ENCODE data around the gene HMGN3. TPM values are rescaled to one million over a fixed set of nuclear protein-coding genes. Genes with fewer than 3 reads are reported as not detected.

The HMGN3 gene
- total RNA-seq, 6 experiments from 2014 or later: 26.7 to 41.2 (median 28.6) TPM

- peak; percentile 17; the same call in 1 of the 2 replicates for TF ChIP-seq CTCF (IDR thresholded peaks at IDR 0.05)
- Mint-ChIP-seq H3K36me3 (ENCODE audit: low read depth) (no peaks in the 10 kb centered on the region), H3K27me3 (ENCODE audit: insufficient read depth) (no peaks in the 10 kb centered on the region), H3K4me3 (no peak overlapping the region), H3K9me3 (no peaks in the 10 kb centered on the region; the same call in none of the 2 replicates), H3K4me1 (ENCODE audit: low read depth) (no peaks in the 10 kb centered on the region), H3K27ac (no peak overlapping the region)
- no peak for DNase-seq
Measured at GRCh38 chr6:79250559-79250958, 16.1 kb upstream of the HMGN3 start.

GRCh38 chr6:79250107-79250514 lies 15.6 kb upstream of the HMGN3 start:
- H3K27me3 Mint-ChIP-seq (ENCODE audit: insufficient read depth): no peaks in the 10 kb centered on the region
- H3K9me3 Mint-ChIP-seq: no peaks in the 10 kb centered on the region; the same call in none of the 2 replicates

GRCh38 chr6:79249136-79249535 lies 14.7 kb upstream of the HMGN3 start:
- no peak for DNase-seq
- no peak for TF ChIP-seq CTCF (IDR thresholded peaks at IDR 0.05)
- Mint-ChIP-seq H3K4me3 (no peak overlapping the region), H3K27ac (no peak overlapping the region), H3K4me1 (ENCODE audit: low read depth) (no peaks in the 10 kb centered on the region), H3K36me3 (ENCODE audit: low read depth) (no peaks in the 10 kb centered on the region), H3K9me3 (no peaks in the 10 kb centered on the region; the same call in 1 of the 2 replicates), H3K27me3 (ENCODE audit: insufficient read depth) (no peaks in the 10 kb centered on the region)

More at GRCh38 chr6:79250107-79250514, 15.6 kb upstream of the HMGN3 start:
- DNase-seq: no peak
- peak; percentile 35; the same call in 1 of the 2 replicates for TF ChIP-seq CTCF (IDR thresholded peaks at IDR 0.05)
- no peak overlapping the region for H3K4me3 Mint-ChIP-seq
- no peaks in the 10 kb centered on the region for H3K36me3 Mint-ChIP-seq (ENCODE audit: low read depth)
- no peaks in the 10 kb centered on the region for H3K4me1 Mint-ChIP-seq (ENCODE audit: low read depth)
- H3K27ac Mint-ChIP-seq: no peak overlapping the region

- DNase-seq: no peak
- no peak for TF ChIP-seq CTCF (IDR thresholded peaks at IDR 0.05)
- H3K27ac Mint-ChIP-seq: no peak overlapping the region
- no peaks in the 10 kb centered on the region for H3K27me3 Mint-ChIP-seq (ENCODE audit: insufficient read depth)
- H3K9me3 Mint-ChIP-seq: no peaks in the 10 kb centered on the region
- H3K4me1 Mint-ChIP-seq (ENCODE audit: low read depth): no peaks in the 10 kb centered on the region
- H3K36me3 Mint-ChIP-seq (ENCODE audit: low read depth): no peaks in the 10 kb centered on the region
- no peak overlapping the region for H3K4me3 Mint-ChIP-seq
Measured at GRCh38 chr6:79246891-79247290, 12.4 kb upstream of the HMGN3 start.

- H3K27ac Mint-ChIP-seq: no peak overlapping the region
Measured at GRCh38 chr6:79241228-79241627, 6.7 kb upstream of the HMGN3 start.

More at GRCh38 chr6:79241228-79241627, 6.7 kb upstream of the HMGN3 start:
- no peaks in the 10 kb centered on the region for H3K36me3 Mint-ChIP-seq (ENCODE audit: low read depth)
- DNase-seq: no peak
- TF ChIP-seq CTCF (IDR thresholded peaks at IDR 0.05): no peak
- no peak overlapping the region for H3K4me3 Mint-ChIP-seq
- H3K4me1 Mint-ChIP-seq (ENCODE audit: low read depth): no peaks in the 10 kb centered on the region
- no peaks in the 10 kb centered on the region for H3K27me3 Mint-ChIP-seq (ENCODE audit: insufficient read depth)
- H3K9me3 Mint-ChIP-seq: no peaks in the 10 kb centered on the region

All from HFFc6 (cell line).